NCI-H226 (cell line): Measurements from ENCODE around the gene CHN2.

ENCODE experiments used
- DNase-seq: peaks from one replicate; pipeline ENCODE4 v3.0.0-alpha.2; 2015

Gene CHN2

GRCh38 chr7:29287366-29287765, 92.8 kb downstream of the CHN2 start:
- DNase-seq = peak; percentile 96

- no peak for DNase-seq
Measured at GRCh38 chr7:29288181-29289091, 93.9 kb downstream of the CHN2 start.

- no peak for DNase-seq
Measured at GRCh38 chr7:29289156-29290021, 94.8 kb downstream of the CHN2 start.

- no peak for DNase-seq
Measured at GRCh38 chr7:29290829-29291228, 96.3 kb downstream of the CHN2 start.

GRCh38 chr7:29291723-29292618, 97.4 kb downstream of the CHN2 start:
- no peak for DNase-seq

- DNase-seq = no peak
Measured at GRCh38 chr7:29292886-29293658, 98.5 kb downstream of the CHN2 start.

- DNase-seq = no peak
Measured at GRCh38 chr7:29296421-29296820, 101.8 kb downstream of the CHN2 start.

- DNase-seq = no peak
Measured at GRCh38 chr7:29297194-29297890, 102.8 kb downstream of the CHN2 start.

- no peak for DNase-seq
Measured at GRCh38 chr7:29299086-29299485, 104.5 kb downstream of the CHN2 start.

- DNase-seq = peak; percentile 99
Measured at GRCh38 chr7:29300026-29300480, 105.5 kb downstream of the CHN2 start.

GRCh38 chr7:29300649-29301048, 106.1 kb downstream of the CHN2 start:
- DNase-seq = peak; percentile 74

GRCh38 chr7:29302666-29303395, 108.3 kb downstream of the CHN2 start:
- DNase-seq = no peak

- no peak for DNase-seq
Measured at GRCh38 chr7:29304756-29305155, 110.2 kb downstream of the CHN2 start.

- no peak for DNase-seq
Measured at GRCh38 chr7:29306319-29306991, 111.9 kb downstream of the CHN2 start.

- no peak for DNase-seq
Measured at GRCh38 chr7:29308424-29308823, 113.8 kb downstream of the CHN2 start.

GRCh38 chr7:29309041-29309854, 114.7 kb downstream of the CHN2 start:
- DNase-seq = peak; percentile 33

GRCh38 chr7:29310625-29311024, 116.0 kb downstream of the CHN2 start:
- DNase-seq = no peak

GRCh38 chr7:29311314-29311713, 116.7 kb downstream of the CHN2 start:
- DNase-seq = no peak

GRCh38 chr7:29314148-29314547, 119.6 kb downstream of the CHN2 start:
- no peak for DNase-seq
